OCI-LY3 (cell line): ENCODE measurements around the gene NEO1.

Experiments
- EZH2phosphoT487 ChIP-seq: fragments of 200-600 bp; shearing (Covaris generic); IDR thresholded peaks from 2 replicates; pipeline ENCODE4 v1.6.1; 2018; ENCODE audit warnings: antibody characterized with exemption, mixed run types, low read depth
- TF ChIP-seq, protein P1 (sequence below): fragments of 200-600, 300-600 bp; sonication (generic); IDR thresholded peaks from 2 replicates; pipeline ENCODE4 v1.5.1; 2014; ENCODE audit warnings: antibody characterized with exemption, low read length, low read depth

DNA sequence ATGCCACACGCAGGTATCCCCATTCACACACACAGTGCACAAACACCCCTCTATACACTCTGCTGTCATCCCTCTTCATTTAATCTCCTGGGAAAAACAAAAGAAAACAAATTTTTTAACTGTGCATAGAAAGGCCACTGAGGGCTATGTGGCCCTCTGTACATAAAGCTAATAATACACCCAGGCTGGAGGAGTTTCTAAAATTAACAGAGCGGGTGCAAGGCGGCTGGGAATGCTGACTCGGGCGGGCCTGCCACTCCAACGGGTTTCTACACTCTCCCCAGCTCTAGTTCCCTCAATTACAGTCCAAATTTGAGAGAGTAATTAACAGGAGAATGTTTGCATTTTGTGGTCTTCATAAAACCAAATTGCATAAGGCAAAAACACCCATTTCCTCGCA, 293.4 kb downstream of the NEO1 start:
- TF ChIP-seq, protein P1, sequence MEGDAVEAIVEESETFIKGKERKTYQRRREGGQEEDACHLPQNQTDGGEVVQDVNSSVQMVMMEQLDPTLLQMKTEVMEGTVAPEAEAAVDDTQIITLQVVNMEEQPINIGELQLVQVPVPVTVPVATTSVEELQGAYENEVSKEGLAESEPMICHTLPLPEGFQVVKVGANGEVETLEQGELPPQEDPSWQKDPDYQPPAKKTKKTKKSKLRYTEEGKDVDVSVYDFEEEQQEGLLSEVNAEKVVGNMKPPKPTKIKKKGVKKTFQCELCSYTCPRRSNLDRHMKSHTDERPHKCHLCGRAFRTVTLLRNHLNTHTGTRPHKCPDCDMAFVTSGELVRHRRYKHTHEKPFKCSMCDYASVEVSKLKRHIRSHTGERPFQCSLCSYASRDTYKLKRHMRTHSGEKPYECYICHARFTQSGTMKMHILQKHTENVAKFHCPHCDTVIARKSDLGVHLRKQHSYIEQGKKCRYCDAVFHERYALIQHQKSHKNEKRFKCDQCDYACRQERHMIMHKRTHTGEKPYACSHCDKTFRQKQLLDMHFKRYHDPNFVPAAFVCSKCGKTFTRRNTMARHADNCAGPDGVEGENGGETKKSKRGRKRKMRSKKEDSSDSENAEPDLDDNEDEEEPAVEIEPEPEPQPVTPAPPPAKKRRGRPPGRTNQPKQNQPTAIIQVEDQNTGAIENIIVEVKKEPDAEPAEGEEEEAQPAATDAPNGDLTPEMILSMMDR: no peak
- no peak for TF ChIP-seq EZH2phosphoT487
